CD4-positive, alpha-beta T cell (primary cell): ENCODE results near the gene TDRD5. TPM values are rescaled to one million over a fixed set of nuclear protein-coding genes. Genes with fewer than 3 reads are reported as not detected.

Experiments
- ATAC-seq: fragments of 200-7000 bp; cut with Tn5 transposase; one replicate; pipeline ENCODE4 v1.10.0; 2022; ENCODE audit warnings: mild to moderate bottlenecking; ENCODE audit not compliant: poor library complexity
- CTCF ChIA-PET: fragments of 350-600 bp; sonication (Branson Sonifier 250); formaldehyde crosslinking; loops from one replicate; lab custom pipeline; 2021; ENCODE audit warnings: antibody characterized with exemption, inconsistent platforms; lab: Charles Lee
- POLR2A ChIA-PET: fragments of 350-600 bp; sonication (Branson Sonifier 250); formaldehyde crosslinking; loops from one replicate; lab custom pipeline; 2021; ENCODE audit warnings: antibody characterized with exemption, inconsistent platforms; lab: Charles Lee
- DNase-seq, 14 experiments: peaks; one replicate each; pipeline ENCODE4 v3.0.0-alpha.2; 2013 to 2020; ENCODE audit warnings: mixed read lengths in 2 of 14
- H3K27ac ChIP-seq, 2 donors: one replicate each; pipeline versions ENCODE4 v1.5.1 to v1.7.0; 2013; ENCODE audit warnings: low read length in 2 of 2, low read depth in 1 of 2, mild to moderate bottlenecking in 1 of 2
- H3K27me3 ChIP-seq, 2 experiments: 1 replicate in 1 of 2; 2 replicates in 1 of 2; pipeline versions ENCODE4 v1.6.1 to v1.7.0; 2013; ENCODE audit warnings: low read length in 2 of 2, control low read depth in 1 of 2, mild to moderate bottlenecking in 1 of 2, moderate library complexity in 1 of 2; ENCODE audit not compliant: insufficient read depth in 2 of 2, control insufficient read depth in 1 of 2
- H3K36me3 ChIP-seq: one replicate; pipeline ENCODE4 v1.6.1; 2013; ENCODE audit warnings: low read length, control low read depth; ENCODE audit not compliant: insufficient read depth
- H3K4me1 ChIP-seq: one replicate; pipeline ENCODE4 v1.6.1; 2013; ENCODE audit warnings: low read length, control low read depth; ENCODE audit not compliant: insufficient read depth
- H3K4me3 ChIP-seq: one replicate; pipeline ENCODE4 v1.5.1; 2013; ENCODE audit warnings: mild to moderate bottlenecking, low read length, moderate library complexity
- H3K9me3 ChIP-seq, 2 experiments: 1 replicate in 1 of 2; 2 replicates in 1 of 2; pipeline versions ENCODE4 v1.6.1 to v1.7.0; 2013; ENCODE audit warnings: low read length in 2 of 2, mild to moderate bottlenecking in 2 of 2, control low read depth in 1 of 2, moderate library complexity in 1 of 2; ENCODE audit not compliant: control insufficient read depth in 1 of 2, insufficient read depth in 1 of 2
- H3K27ac Mint-ChIP-seq: one replicate; pipeline ENCODE4 v1.8.0; 2020; ENCODE audit warnings: mixed read lengths
- H3K27me3 Mint-ChIP-seq: one replicate; pipeline ENCODE4 v1.8.0; 2021; ENCODE audit warnings: mixed read lengths
- H3K36me3 Mint-ChIP-seq: one replicate; pipeline ENCODE4 v1.8.0; 2021; ENCODE audit warnings: low read depth, mixed read lengths
- H3K4me1 Mint-ChIP-seq: one replicate; pipeline ENCODE4 v1.8.0; 2021; ENCODE audit warnings: low read depth, mixed read lengths
- H3K4me3 Mint-ChIP-seq: one replicate; pipeline ENCODE4 v1.8.0; 2020; ENCODE audit warnings: mild to moderate bottlenecking, mixed read lengths
- H3K9me3 Mint-ChIP-seq: one replicate; pipeline ENCODE4 v1.8.0; 2020; ENCODE audit warnings: mixed read lengths
- intact Hi-C, 2 experiments: fragments of 100-400 bp; cut with DNase I in 1 of 2; cut with micrococcal nuclease in 1 of 2; formaldehyde crosslinking; loops; one replicate each; pipeline versions ENCODE4 v1.15.1 to v1.9.0; 2023 to 2025; cut with DNase I, micrococcal nuclease
- total RNA-seq, 174 experiments: library from RNA in 2 of 174; stranded (reverse) in 2 of 174; gene quantifications; one replicate each; pipeline ENCODE4 v1.2.3 and lab custom pipeline; 2021 to 2026
- TF ChIP-seq, protein P1 (sequence below): fragments of 200-600 bp; IDR thresholded peaks from one replicate; pipeline ENCODE4 v1.8.0; 2022; ENCODE audit warnings: antibody characterized with exemption, mild to moderate bottlenecking

TDRD5 gene
- total RNA-seq, 2 experiments from 2014 or later = not detected

- H3K27me3 ChIP-seq = peaks cover 25 to 46% of the 10 kb centered on the region in 2 experiments
- CTCF ChIA-PET = no interaction called here
Observed at GRCh38 chr1:179576509-179576908, 15.1 kb upstream of the TDRD5 start.

GRCh38 chr1:179583771-179584320 is 7.8 kb upstream of the TDRD5 start:
- Histone ChIP-seq H3K9me3 (peaks cover 0 to 9% of the 10 kb centered on the region in 2 experiments), H3K27me3 (peaks cover 36 to 42% of the 10 kb centered on the region in 2 experiments), H3K4me1 (no peaks in the 10 kb centered on the region), H3K27ac (no peak overlapping the region), H3K36me3 (no peaks in the 10 kb centered on the region), H3K4me3 (no peak overlapping the region)
- POLR2A ChIA-PET = no interaction called here
- Mint-ChIP-seq H3K9me3 (no peaks in the 10 kb centered on the region), H3K4me1 (no peaks in the 10 kb centered on the region), H3K36me3 (no peaks in the 10 kb centered on the region), H3K27ac (no peak overlapping the region), H3K4me3 (no peak overlapping the region), H3K27me3 (peaks cover 77% of the 10 kb centered on the region)
- ATAC-seq (no peak), DNase-seq (no peak)
- intact Hi-C loops = no loop called here
- TF ChIP-seq, protein P1, sequence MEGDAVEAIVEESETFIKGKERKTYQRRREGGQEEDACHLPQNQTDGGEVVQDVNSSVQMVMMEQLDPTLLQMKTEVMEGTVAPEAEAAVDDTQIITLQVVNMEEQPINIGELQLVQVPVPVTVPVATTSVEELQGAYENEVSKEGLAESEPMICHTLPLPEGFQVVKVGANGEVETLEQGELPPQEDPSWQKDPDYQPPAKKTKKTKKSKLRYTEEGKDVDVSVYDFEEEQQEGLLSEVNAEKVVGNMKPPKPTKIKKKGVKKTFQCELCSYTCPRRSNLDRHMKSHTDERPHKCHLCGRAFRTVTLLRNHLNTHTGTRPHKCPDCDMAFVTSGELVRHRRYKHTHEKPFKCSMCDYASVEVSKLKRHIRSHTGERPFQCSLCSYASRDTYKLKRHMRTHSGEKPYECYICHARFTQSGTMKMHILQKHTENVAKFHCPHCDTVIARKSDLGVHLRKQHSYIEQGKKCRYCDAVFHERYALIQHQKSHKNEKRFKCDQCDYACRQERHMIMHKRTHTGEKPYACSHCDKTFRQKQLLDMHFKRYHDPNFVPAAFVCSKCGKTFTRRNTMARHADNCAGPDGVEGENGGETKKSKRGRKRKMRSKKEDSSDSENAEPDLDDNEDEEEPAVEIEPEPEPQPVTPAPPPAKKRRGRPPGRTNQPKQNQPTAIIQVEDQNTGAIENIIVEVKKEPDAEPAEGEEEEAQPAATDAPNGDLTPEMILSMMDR = no peak
- CTCF ChIA-PET = no interaction called here

More at GRCh38 chr1:179576509-179576908, 15.1 kb upstream of the TDRD5 start:
- intact Hi-C loops = no loop called here
- H3K27ac ChIP-seq = no peak overlapping the region
- H3K9me3 ChIP-seq = peaks cover 0 to 5% of the 10 kb centered on the region in 2 experiments
- H3K4me3 ChIP-seq = no peak overlapping the region
- Mint-ChIP-seq H3K9me3 (no peaks in the 10 kb centered on the region), H3K27ac (no peak overlapping the region), H3K4me3 (no peak overlapping the region), H3K27me3 (peaks cover 64% of the 10 kb centered on the region), H3K36me3 (no peaks in the 10 kb centered on the region), H3K4me1 (no peaks in the 10 kb centered on the region)
- POLR2A ChIA-PET = no interaction called here
- TF ChIP-seq, protein P1 = no peak
- no peak for ATAC-seq
- no peak for DNase-seq
- no peaks in the 10 kb centered on the region for H3K4me1 ChIP-seq
- no peaks in the 10 kb centered on the region for H3K36me3 ChIP-seq

DNA sequence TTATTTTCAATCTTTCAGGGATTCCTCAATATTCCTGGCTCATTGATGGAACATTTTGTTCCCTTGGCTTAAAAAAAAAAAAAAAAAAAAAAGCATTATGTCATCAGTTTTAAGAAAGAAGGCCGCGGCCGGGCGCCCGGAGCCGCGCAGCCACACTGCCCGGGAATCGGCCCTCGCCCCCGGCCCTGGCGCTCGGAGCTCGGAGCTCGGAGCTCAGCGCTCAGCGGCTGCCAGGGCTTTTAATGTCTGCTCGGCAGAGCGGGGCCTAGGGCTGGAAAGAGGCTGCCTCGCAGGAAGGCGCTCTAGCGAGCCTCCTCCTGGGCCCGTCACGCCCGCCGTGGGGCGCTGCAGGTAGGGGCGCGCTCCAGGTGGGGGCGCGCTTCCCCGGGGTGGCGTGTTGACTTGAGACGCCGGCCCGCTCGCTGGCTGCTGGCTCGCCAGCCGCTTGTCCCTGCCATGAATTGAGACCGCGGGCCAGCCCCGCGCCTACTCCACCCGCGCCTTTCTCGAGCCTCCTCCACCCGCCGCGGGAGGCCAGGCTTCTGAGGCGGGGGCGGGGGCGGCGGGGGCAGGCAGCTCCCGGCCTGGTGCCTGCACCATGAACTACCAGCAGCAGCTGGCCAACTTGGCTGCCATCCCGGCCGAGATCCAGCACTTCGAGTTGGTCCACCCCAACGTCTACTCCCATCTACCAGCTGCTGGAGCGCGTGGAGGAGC is 5.4 kb upstream of the TDRD5 start:
- ATAC-seq (no peak), DNase-seq (no peak)
- Mint-ChIP-seq H3K27me3 (peaks cover 84% of the 10 kb centered on the region), H3K36me3 (no peaks in the 10 kb centered on the region), H3K4me1 (no peaks in the 10 kb centered on the region), H3K27ac (no peak overlapping the region), H3K4me3 (no peak overlapping the region), H3K9me3 (no peaks in the 10 kb centered on the region)
- no peaks in the 10 kb centered on the region for H3K4me1 ChIP-seq
- H3K27me3 ChIP-seq = peaks cover 39 to 42% of the 10 kb centered on the region in 2 experiments
- H3K36me3 ChIP-seq = no peaks in the 10 kb centered on the region
- ChIA-PET CTCF (interaction anchor here (0.6 kb wide), 1 partner anchor 283 kb away, joined by 5 read pairs; no protein-coding TSS in a partner anchor), POLR2A (no interaction called here)
- no peak overlapping the region for H3K4me3 ChIP-seq
- H3K27ac ChIP-seq = no peak overlapping the region
- intact Hi-C loops = no loop called here
- TF ChIP-seq, protein P1 = no peak
- peaks cover 0 to 10% of the 10 kb centered on the region in 2 experiments for H3K9me3 ChIP-seq
